Cortex of kidney (tissue), 1 donor: Measurements from ENCODE around the gene ZCWPW1.
A peak's percentile ranks its signal among the peaks of the same experiment; 100 is the strongest.

ENCODE experiments used
- DNase-seq: peaks from one replicate; lab custom pipeline; 2025; lab: John Stamatoyannopoulos, UW

Gene ZCWPW1

DNA sequence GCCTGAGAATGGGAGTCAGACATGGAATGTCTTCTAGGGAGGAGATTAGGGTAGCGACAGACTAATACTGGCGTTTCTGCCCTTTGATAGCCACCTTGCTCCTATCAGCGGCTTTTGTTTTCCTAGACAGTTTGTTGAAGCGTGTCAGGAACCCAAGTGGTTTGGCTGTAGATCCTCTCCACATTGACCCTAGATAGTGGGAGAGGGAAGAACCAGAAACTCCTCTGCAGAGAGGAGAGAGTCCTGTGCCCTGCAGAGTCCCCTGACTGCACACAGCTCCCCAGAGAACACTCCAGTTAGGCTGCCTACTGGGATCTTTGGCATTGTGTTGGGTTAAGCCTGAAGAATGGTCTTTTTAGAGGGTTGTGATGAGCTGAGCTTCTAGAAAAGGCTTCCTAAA is 3.5 kb upstream of the ZCWPW1 start:
- DNase-seq, result no peak

DNA sequence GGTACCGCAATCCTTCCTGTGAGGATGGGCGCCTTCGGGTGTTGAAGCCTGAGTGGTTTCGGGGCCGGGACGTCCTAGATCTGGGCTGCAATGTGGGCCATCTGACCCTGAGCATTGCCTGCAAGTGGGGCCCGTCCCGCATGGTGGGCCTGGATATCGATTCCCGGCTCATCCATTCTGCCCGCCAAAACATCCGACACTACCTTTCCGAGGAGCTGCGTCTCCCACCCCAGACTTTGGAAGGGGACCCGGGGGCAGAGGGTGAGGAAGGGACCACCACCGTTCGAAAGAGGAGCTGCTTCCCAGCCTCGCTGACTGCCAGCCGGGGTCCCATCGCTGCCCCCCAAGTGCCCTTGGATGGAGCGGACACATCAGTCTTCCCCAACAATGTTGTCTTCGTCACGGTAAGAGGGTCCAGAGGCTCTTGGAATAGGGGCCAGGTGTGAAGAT is 2.8 kb upstream of the ZCWPW1 start:
- no peak for DNase-seq

DNA sequence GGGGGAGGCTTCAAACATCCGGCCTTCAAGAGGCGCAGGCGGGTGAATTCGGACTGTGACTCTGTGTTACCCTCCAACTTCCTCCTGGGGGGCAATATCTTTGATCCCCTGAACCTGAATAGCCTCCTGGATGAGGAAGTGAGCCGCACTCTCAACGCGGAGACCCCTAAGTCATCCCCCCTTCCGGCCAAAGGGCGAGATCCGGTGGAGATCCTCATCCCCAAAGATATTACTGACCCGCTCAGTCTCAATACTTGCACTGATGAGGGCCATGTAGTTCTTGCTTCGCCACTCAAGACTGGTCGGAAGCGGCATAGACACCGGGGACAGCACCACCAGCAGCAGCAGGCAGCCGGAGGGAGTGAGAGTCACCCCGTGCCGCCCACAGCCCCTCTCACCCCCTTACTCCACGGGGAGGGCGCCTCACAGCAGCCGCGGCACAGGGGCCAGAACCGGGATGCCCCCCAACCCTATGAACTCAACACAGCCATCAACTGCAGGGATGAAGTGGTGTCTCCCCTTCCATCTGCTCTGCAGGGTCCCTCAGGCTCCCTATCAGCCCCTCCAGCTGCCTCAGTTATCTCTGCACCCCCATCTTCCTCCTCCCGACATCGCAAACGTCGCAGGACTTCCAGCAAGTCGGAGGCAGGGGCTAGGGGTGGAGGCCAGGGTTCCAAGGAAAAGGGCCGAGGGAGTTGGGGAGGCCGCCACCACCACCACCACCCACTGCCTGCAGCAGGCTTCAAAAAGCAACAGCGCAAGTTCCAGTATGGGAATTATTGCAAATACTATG is 2.2 kb upstream of the ZCWPW1 start:
- no peak for DNase-seq

DNA sequence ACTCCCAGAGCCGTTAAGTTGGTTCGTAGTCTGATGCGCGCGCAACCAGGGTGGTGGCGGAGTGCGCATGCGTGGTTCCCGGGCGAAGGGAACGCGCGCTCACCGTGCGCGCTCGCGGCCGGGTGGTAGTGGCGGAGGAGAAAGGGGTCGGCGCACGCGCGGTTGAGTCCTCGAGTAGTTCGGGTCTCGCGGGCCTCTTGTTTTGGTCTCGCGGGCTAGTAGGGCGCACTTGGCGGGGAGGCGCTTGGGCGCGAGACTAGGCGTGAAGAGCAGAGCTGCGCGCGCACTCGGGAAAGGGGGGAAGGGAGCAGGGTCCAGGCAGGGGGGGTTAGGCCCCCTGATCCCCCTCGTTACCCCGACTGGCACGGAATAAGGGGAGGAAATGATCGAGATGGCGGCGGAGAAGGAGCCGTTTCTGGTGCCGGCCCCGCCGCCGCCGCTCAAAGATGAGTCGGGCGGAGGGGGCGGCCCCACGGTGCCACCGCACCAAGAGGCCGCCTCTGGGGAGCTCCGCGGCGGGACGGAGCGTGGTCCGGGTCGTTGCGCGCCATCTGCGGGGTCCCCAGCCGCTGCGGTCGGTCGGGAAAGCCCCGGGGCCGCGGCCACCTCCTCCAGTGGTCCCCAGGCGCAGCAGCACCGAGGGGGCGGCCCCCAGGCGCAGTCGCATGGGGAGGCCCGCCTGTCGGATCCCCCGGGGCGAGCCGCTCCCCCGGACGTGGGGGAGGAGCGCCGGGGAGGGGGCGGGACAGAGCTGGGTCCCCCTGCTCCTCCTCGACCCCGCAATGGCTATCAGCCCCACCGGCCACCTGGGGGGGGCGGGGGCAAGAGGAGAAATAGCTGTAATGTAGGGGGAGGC is 1.4 kb upstream of the ZCWPW1 start, which contains the start of gene MEPCE:
Gene MEPCE, plus strand, starts transcription at position 195 of the 856 bp plus-strand sequence. Its CDS starts 188 bp downstream, at position 383.
- no peak for DNase-seq

DNA sequence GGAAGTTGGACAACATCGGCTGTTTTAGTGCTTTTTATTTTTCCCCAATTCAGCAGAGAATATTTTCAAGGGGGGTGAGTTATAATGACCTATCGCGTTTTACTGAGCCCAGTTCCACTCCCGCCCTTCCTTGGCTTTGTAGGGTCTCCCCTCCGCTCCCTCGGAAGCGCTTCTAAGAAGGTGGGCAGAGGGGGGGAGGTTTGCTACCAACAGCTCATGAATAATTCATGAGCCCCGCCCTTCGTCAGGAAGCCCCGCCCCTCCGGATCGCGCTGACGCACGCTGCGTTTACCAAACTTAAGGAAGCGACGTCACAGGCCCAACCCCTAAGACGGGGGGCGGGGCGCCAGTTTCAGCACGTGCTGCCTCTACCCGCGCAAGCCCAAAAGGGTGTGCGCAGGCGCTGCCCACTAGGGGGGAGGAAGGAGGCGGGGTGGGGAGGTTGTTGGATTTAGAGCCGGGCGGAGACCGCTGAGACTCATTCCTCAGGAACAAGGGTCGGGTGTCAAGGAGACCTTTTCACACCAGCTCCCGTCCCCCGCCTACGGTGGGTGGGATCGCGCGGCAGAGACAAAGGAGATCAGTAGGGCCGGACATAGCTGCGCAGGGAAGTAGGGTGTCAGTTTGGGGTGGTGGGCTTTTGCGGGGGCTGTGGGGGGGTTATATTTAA is 599 bp upstream of the ZCWPW1 start:
- DNase-seq, result peak; percentile 90

DNA sequence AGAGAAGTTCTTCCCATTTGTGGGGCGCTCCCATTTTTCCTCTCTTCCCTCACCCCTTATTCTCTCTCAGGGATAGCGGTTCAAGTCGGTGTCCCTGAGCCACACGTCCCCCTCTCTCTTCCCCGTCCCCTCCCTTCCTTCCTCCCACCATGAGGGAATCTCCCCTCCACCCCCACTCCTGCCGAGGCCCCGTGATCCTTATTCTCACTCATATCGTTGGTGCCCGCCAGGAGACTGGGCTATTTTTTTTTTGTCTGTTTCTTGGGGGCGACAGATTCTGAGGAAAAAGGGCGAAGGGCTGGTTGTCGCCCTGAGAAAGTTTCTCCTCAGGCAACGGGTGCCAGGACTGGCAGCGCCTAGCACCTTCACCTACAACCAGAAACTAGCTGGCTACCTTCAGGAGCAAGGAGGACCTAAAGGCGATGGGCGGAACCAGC is 723 bp downstream of the ZCWPW1 start:
- no peak for DNase-seq

DNA sequence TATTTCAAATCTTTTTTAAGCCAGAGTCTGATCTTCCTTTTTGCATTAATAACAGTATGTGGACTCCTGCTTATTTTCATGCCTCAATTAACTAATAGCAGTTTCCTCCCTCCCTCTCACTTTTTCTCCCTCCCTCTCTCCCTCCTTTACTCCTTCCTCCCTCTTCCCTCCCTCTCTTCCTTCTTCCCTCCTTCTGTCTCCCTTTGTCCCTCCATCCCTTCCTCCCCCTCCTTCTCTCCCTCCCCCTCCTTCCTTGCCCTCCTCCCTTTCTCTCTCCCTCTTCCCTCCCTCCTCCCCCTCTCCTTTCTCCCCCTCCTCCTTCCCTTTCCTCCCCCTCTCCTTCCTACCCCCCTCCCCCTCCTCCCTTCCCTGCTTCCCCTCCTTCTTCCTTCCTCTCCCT is 2.0 kb downstream of the ZCWPW1 start:
- DNase-seq, result no peak

DNA sequence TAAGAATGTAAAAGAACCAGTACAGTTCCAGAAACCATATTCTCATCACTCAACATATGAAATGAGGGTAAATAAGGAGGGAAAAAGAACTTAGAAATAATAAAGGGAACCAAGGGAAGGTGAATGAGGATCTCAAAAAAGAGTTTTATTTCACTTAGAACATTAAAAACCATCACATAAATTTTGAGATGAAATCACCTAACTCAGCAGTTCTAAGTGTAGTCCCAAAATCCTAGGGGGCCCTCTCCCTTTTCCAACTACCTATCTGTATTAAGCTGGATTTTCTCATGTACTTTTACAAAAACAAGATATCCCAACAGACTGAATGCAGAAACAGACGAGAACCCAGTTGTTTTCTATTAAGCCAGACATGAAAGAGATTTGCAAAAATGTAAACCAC is 3.2 kb downstream of the ZCWPW1 start:
- DNase-seq, result no peak

DNA sequence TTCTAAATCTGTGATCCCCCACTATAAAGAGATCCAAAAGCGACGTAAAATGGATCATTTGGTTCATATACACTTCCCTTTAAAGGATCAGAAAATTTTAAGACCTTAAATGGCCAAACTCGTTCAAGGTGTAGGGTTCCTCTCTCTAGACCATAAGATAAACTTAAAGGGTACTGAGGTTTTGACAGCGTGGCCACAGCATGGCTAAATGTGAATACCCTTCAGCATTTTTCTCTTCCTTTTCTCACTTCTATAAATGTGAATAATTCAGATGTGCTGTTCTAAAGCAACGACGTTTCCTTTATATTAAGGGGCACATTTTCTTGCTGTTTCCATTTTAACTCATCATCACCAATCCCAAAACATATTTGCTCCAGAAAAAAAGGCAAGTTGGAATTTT is 5.2 kb downstream of the ZCWPW1 start:
- no peak for DNase-seq

DNA sequence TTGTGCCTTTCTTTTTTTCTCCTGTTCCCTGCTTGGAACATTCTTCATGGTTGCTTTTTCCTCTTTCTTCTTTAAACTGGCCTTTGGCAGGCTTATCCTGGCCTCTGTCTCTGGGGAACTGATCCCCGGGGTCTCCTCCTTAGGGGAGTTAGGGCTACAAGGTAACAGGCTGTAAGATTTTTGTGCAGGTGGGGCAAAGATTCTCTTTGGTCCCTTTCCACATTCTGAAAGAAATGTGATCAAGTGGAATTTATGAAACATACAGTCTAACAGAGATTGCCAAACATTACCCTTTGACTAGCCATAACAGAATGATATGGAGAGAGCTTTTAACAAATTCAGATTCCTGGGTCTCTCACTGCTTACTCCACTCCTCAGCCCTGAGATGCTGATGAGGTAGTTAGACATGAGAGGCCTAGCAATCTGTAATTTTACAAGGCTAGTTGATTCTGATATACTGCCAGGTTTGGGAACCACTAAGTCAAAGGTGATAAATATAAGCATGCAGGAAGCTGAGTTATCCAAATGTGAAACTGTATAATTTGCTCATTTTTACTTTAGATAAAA is 8.8 kb downstream of the ZCWPW1 start:
- no peak for DNase-seq

DNA sequence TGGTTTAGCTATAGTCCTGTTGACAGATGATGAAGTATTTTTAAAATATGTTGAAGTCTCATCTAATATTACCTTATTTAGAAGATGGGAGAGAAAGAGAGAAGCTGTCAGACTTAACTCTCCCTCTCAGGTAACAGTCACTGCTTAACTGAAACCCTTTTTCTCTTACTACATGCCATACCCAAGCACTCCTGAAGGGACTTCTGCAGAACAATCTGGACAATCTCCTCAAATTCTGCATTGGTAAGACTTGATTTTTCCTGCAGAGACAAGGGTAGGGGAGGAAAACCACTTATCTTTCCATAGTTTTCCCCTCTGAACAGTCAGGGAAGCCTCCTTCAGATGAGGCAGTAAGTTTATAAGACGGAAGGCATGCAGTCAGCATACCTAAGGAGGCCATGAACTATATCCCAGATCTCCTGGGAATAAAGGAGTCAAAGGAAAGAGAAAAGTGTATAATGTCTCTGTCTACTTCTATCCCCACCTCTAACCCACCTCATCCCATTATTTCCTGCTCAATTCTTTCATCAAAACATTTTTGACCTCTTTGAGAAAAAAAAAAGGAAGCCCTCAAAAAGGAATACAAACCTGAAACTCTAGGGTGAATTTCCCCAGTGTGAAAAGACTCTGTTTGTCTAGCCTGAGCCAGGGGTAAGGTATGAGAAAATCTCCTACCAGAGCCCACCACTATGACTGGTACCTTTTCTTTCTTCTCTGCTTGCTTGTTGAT is 9.4 kb downstream of the ZCWPW1 start:
- DNase-seq, result no peak

DNA sequence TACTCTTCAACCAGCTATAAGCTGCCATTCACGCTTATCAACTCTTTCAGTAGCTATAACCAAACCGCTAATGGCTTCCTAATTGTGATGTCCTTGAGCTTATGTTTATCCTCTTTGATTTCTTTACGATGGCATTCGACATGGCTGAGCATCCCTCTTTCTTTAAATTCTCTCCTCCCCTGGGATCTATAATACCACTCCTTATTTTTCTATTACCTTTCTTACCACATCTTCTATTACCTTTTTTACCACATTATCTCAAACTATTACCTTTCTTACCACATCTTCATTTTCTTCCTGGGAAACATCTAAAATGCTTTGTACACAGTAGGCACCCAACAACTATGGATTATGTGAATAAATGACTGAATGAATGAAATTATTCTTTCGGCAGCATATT is 13.1 kb downstream of the ZCWPW1 start:
- no peak for DNase-seq

DNA sequence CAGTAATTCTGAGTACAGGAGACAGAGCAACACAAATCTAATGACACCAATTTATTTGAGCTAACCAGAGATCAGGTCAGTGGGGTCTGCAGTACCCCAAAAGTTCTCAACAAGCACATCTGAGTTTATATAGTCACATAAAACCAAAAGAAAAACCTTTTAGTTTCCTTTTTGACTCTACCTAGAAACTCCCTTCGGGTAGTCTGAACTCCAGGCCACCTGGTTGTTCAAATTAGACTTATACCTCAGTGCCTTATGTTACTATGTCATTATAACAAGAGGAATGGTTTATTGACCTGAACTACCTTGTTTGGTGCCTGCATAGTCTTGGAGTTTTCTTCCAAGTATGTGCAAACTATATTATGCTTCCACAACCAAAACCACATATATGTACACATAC is 14.6 kb downstream of the ZCWPW1 start:
- DNase-seq, result no peak

DNA sequence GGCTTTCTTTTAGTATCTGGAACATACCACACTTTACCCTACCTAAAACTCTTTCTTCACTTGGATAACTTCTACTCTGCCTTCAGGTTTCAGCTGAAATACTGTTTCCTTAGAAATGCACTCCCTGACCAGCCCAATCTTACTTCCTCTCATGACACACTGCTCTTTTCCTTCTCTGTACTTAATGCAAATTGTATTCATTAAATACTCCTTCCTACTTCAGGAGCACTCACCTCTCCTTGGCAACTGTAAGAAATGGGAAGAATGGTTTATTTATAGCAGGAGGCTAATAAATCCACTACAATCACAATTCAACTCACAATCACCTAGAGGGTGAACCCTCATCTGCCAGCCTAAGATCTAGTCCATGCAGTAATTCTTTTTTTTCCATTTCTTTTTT is 15.2 kb downstream of the ZCWPW1 start:
- DNase-seq, result no peak

DNA sequence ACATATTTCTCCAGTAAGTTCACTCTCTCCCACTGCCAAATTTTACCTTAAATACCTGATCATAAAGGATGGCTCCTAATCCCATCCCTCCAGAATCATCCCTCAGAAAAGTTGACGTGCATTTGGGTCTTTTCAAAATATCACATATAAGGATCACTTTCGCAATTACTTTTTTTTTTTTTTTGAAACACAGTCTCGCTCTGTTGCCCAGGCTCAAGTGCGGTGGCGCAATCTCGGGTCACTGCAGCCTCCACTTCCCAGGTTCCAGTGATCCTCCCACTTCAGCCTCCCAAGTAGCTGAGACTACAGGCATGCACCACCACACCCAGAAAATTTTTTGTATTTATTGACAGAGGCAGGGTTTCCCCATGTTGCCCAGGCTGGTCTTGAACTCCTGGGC is 17.4 kb downstream of the ZCWPW1 start:
- no peak for DNase-seq

DNA sequence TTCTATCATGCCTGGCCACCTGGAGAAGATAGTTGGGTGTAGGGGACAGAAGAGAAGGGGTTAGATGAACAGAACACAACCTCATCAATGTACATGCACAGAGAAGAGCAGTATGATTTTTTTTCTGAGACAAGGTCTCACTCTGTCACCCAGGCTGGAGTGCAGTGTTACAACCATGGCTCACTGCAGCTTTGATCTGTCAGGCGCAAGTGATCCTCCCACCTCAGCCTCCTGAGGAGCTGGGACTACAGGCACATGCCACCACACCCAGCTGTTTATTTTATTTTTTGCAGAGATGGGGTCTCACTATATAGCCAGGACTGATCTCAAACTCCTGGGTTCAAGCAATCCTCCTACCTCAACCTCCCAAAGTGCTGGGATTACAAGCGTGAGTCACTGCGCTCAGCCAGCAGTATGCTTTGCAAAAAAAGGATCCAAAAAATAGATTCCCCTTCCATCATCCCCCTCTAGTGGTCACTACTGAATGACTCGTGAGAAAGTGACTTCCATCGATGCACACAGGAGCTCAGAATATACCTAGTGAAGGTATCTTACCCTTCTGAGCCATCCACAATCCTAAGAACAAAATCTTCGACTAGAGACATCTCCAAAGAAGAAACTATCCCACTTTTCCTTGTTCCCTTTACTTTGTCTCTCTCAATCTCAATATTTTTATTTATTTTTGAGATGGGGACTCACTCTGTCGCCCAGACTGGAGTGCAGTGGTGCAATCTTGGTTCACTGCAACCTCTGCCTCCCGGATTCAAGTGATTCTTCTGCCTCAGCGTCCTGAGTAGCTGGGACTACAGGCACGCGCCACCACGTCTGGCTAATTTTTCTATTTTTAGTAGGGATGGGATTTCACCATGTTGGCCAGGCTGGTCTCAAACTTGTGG is 21.0 kb downstream of the ZCWPW1 start:
- no peak for DNase-seq

DNA sequence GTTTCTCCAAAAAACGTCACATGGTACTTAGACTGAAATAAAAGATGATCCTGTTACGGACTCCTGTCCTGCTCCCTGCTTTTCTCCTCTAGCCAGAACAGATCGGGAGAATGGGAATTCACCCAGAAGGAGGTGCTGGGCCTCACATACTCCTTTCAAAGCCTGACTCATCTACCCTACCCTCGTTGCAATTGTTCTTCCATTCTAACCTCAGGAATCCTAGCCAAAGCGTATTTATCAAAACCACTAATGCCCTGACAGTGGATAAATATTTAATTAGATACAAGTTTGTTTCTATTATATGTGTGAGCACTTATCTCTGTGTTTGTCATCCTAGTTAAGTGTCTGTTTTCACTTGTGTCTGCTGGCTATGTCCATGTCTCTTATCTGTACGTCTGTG is 21.7 kb downstream of the ZCWPW1 start:
- no peak for DNase-seq

DNA sequence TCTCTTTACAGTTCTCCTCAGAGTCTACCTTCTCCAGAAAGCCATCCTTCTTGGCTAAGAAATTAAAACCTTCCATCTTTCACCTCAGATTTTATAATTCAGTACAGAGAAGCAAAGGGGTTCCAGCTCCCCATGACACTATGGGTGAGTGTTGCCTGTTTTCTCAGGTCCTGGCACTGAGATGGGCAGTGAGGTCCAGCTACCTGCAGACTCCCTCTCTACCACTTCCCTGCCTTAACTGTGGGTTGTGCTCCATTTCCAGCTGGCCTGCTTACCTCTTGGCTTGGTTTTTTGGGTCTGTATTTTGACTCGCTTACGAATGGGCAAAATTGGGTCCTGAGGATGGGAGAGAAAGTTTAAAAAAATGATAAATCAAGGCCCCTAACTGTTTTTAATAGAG is 26.3 kb downstream of the ZCWPW1 start:
- no peak for DNase-seq

DNA sequence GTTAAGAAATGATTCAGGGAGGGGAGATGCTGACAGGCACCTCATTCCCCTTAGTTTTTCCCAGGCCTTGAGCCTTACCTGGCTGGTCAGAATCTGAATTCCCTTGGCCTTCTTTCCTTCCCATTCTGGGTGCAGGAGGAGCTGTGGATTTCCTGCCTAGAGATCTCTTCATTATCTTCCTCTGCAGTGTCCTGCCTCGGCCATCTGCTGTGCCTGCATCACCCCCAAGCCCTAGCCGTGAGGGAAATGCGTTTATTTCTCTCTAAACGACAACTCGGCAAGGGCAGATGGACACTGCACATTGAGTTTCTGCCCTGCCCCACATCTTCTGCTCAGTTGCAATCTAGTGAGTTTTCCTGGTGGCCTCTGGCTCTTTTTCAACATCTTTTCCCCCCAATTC is 26.7 kb downstream of the ZCWPW1 start:
- no peak for DNase-seq

DNA sequence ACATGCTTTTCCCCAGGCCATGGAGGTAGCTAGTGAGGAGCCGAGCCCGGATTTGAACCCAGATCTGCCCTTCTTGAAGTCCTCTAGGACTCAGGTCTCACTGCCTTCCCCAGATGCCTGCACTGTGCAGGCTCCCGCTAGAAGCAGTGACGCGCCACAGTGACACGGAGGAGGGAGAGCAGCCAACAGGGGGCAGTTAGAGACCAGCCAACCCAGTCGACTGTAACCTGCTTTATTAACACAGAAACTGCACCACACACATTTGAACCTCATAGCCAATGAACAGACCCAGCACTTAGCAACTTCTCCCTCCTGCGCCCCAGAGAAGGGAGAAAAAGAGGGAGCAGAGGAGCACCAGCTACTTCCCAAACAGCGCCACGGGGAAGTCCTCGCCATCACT is 27.8 kb downstream of the ZCWPW1 start:
- no peak for DNase-seq

DNA sequence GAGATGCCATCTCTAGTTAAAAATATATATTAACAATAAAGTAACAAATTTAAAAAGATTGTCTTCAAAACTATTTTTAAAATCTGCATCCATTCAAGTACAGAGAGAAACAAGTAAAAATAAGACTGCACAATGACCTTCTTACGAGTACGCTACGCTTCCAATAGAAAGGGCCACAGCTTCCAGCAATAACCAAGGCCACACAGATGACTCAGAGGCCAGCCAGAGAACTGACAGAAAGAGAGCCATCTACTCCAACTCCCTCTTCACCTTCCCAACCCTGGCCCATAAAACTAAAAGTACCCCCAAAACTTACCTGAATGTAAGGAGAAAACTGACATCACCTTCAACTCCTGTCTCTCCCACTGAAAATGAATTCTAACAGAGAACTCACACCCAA is 28.5 kb downstream of the ZCWPW1 start:
- no peak for DNase-seq
